ENCODE results near the gene MAPK14.

The MAPK14 gene

DNA sequence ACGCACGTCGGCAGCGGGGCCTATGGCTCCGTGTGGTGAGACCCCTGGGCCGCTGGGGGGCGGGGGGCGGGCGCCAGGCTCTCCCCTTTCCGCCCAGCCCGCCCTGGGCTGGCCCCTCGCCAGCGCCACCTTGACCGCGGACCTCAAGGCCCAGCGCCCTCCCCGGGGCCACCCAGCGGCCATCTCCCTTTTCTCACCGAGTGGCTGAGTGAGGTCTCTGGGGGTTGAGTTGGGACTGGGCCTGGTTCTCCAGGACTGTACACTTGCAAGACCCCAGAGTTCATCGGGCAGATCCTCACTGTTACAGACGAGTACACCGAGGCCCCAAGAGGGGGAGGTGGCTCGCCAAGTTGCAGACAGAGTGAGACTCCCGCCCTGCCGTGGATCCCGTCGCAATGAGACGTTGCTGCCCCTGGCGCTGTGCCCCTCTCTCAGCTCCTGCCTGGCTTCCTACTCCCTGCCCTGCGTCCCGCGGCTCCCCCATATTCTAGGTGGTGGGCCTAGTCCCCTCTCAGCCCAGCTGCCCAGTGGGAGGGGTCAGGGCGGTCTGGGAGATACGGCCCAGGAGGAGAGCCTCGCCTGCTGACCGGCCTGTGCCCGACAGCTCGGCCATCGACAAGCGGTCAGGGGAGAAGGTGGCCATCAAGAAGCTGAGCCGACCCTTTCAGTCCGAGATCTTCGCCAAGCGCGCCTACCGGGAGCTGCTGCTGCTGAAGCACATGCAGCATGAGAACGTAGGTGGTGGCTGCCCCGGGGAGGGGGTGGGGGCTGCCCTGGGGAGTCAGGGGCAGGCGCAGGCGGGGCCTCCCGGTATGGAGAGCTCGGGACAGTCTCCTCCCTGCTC, 103.3 kb downstream of the MAPK14 start:
- Mint-ChIP-seq H3K4me1 (peaks cover 45 to 55% of the 10 kb centered on the region in 2 donors), H3K4me3 (peak overlapping the region; percentile 86 to 88), H3K36me3 (peaks cover 22 to 32% of the 10 kb centered on the region in 2 donors), H3K27me3 (no peaks in the 10 kb centered on the region), H3K27ac (peak overlapping the region; percentile 94), H3K9me3 (no peaks in the 10 kb centered on the region)
- DNase-seq (peak; percentile 59), ATAC-seq (replicated peaks) (peak; percentile 64)

DNA sequence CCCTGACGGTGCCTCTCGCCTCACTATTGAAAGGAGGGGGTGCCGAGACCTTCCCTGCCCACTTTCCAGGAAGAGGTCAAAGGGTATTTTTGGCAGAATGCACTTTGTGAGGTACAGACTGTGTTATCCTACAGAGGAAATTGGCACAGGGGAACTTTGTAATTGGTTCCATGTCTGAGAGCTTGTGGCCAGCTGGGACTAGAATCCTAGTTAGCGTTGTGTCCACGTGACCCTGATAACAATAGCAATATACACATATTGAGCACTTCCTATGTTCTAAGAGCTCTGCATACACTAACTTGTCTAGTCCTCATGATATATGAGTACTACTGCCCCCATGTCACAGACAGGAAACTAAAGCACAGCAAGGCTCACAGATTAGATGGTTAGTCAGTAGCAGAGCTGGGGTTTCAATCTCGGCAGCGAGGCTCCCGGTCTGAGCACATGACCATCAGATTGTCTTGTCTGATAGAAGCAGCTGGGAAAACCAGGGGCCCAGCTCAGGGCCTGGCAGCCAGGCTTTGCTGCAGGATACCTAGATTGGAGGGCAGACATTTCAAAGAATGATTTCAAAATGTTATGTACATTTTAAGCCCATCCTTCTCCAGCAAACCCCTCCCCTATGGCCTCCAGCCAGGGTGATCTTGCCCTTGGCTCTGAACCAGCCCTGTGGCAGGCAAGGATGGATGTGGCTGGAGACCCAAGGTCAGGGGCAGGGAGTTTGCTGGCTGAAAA, 104.1 kb downstream of the MAPK14 start:
- Mint-ChIP-seq H3K4me1 (peaks cover 46 to 61% of the 10 kb centered on the region in 2 donors), H3K4me3 (peak overlapping the region; percentile 86 to 88), H3K9me3 (no peaks in the 10 kb centered on the region), H3K27ac (peak overlapping the region; percentile 94), H3K27me3 (no peaks in the 10 kb centered on the region), H3K36me3 (peaks cover 23 to 38% of the 10 kb centered on the region in 2 donors)
- ATAC-seq (replicated peaks) (peak; percentile 64), DNase-seq (no peak)

DNA sequence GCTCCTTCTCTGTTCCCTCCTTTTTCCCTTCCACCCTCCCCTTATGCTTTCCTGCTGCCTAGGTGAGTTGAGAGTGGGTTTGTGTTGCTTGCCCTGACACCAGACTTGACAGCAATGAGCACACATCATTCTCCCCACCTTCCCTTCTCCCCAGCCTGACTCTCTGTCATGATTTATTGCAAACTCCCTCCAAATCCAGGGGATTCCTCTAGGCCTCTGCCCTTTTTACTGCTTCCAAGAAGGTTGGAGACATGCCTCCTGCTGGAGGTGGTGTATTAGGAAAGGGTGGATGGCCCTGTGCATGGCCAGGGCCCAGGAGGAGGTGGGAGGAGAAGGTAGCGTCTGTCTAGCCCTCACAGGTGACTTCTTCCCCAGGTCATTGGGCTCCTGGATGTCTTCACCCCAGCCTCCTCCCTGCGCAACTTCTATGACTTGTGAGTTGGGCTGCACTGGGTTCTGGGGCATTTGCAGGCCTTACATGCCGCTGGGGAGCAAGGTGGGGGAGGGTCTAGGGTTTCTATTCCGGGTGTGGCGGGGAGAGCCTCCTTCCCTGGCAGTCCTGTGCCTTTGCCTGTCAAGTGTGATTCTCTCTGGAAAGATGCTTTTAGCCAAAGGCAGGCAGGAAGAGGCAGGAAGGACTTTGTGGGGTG, 104.8 kb downstream of the MAPK14 start:
- ATAC-seq (replicated peaks) (no peak), DNase-seq (no peak)
- Mint-ChIP-seq H3K27ac (peak overlapping the region; percentile 94), H3K4me1 (peaks cover 44 to 63% of the 10 kb centered on the region in 2 donors), H3K9me3 (no peaks in the 10 kb centered on the region), H3K4me3 (peak overlapping the region; percentile 86 to 88), H3K36me3 (peaks cover 28 to 45% of the 10 kb centered on the region in 2 donors), H3K27me3 (no peaks in the 10 kb centered on the region)

DNA sequence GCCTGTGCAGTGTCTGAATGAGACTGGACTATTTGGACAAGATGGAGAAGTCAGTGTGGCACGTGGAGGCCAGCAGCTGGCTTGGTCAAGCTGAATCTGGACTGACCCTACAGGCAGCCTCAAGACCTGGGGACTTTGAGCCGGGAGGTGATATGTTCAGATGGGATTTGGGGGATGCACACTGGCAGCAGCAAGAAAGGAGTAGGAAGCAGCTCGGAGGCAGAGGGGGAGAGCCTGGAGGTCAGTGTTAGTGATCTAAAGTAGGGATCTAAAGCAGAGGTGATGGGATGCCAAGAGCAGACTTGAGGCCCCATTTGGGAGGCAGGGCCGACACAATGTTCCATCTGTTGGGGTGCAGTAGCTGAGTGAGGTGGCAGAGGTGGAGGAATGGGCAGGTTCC, 105.5 kb downstream of the MAPK14 start:
- H3K4me3 Mint-ChIP-seq = no peak overlapping the region
- H3K4me1 Mint-ChIP-seq = peaks cover 44 to 64% of the 10 kb centered on the region in 2 donors
- peaks cover 29 to 49% of the 10 kb centered on the region in 2 donors for H3K36me3 Mint-ChIP-seq

DNA sequence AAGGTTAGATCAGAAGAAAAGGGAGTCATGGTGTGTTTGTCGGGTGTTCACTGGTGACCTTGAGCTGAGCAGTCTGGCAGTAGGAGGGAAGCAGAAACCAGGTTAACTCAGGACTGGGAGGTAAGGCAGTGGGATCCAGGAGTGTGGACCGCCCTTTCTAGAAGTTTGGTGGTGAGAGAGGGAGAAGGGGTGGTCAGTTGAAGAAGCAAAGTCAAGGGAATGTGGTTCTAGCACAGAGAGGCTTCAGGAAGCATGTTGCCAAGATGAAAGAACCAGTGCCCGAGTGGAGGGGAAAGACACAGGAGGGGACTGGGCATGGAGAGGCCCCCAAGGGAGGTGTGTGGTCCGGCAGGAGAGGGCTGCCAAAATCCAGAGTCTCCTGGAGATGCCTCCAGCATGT, 106.3 kb downstream of the MAPK14 start:
- DNase-seq (no peak), ATAC-seq (replicated peaks) (no peak)
- H3K4me3 Mint-ChIP-seq = no peak overlapping the region
- no peaks in the 10 kb centered on the region for H3K27me3 Mint-ChIP-seq
- peaks cover 41 to 61% of the 10 kb centered on the region in 2 donors for H3K4me1 Mint-ChIP-seq
- peaks cover 29 to 54% of the 10 kb centered on the region in 2 donors for H3K36me3 Mint-ChIP-seq
- peak overlapping the region; percentile 0 for H3K27ac Mint-ChIP-seq
- H3K9me3 Mint-ChIP-seq = no peaks in the 10 kb centered on the region

More for the DNA sequence above, 105.5 kb downstream of the MAPK14 start:
- Mint-ChIP-seq H3K27me3 (no peaks in the 10 kb centered on the region), H3K27ac (peak overlapping the region; percentile 38), H3K9me3 (no peaks in the 10 kb centered on the region)
- ATAC-seq (replicated peaks) (no peak), DNase-seq (no peak)

DNA sequence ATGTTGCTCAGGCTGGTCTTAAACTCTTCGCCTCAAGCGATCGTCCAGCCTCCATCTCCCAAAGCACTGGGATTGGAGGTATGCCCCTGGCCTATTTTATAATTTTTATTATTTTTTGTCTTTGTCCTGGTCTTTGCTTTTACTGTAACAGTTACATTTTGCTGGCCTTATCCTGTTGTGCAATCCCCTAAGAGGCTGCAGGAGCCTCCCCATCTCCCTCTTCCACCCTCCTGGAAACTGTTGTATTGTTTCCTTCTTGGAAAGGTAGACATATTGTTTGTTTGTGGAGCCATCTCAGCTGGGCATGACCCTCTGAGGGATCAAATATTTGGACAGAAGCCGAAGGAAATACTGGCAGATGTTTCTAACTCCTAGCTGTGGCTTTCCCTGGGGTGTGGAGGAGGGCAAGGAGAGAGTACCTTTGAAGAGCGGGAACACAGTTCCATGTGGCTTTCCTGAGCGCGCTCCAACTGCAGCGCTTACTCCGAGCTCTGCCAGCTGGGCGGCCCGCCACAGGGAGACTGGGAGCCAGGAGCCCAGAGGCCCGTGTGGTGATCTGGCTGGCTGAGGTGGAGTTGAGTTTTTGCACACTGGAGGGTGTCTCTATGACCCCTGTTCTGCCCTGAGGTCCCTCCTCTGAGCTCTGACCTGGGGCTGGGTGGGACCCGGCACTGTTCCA, 107.6 kb downstream of the MAPK14 start:
- Mint-ChIP-seq H3K9me3 (no peaks in the 10 kb centered on the region), H3K27ac (no peak overlapping the region), H3K27me3 (no peaks in the 10 kb centered on the region), H3K4me1 (peaks cover 44 to 58% of the 10 kb centered on the region in 2 donors), H3K36me3 (peaks cover 39 to 67% of the 10 kb centered on the region in 2 donors), H3K4me3 (no peak overlapping the region)
- DNase-seq = no peak
- no peak for ATAC-seq (replicated peaks)

DNA sequence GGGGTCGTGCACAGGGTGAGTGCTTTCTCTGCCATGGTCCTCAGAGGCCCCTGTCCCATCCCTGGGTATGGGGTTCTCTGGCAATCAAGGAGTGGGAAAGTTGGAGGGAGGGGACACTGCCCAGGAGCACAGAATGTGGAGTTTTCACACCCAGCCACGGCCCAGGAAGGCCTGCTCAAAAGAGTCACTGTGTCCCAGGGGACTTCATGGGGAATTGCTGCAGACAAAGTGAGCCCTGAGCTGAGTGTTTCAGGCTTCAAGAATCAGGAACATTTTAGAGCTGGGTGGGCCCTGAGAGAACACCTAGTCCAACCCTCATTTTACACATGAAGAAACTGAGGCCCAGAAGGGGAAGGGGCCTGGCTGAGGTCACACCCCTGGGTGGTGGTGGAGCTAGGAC, 108.4 kb downstream of the MAPK14 start:
- ATAC-seq (replicated peaks) = peak; percentile 27 to 49
- Mint-ChIP-seq H3K27ac (peak overlapping the region; percentile 75), H3K36me3 (peaks cover 39 to 71% of the 10 kb centered on the region in 2 donors)

DNA sequence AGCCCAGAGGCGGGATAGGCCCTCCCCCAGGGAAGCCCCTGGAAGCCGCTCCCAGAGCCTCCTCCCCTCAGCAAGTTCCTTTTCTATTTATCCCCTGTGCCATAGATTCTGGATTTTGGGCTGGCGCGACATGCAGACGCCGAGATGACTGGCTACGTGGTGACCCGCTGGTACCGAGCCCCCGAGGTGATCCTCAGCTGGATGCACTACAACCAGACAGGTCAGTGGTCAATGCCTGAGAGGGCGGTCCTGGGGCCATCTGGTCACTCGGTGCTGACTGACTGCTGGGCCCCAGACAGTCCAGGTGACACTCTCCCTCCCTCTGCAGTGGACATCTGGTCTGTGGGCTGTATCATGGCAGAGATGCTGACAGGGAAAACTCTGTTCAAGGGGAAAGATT, 108.9 kb downstream of the MAPK14 start:
- Mint-ChIP-seq H3K4me3 (no peak overlapping the region), H3K27ac (peak overlapping the region; percentile 76), H3K9me3 (no peaks in the 10 kb centered on the region), H3K4me1 (peaks cover 40 to 57% of the 10 kb centered on the region in 2 donors), H3K27me3 (no peaks in the 10 kb centered on the region), H3K36me3 (peaks cover 41 to 73% of the 10 kb centered on the region in 2 donors)
- DNase-seq (no peak), ATAC-seq (replicated peaks) (no peak)

More for the DNA sequence above, 108.4 kb downstream of the MAPK14 start:
- no peaks in the 10 kb centered on the region for H3K27me3 Mint-ChIP-seq
- H3K9me3 Mint-ChIP-seq = no peaks in the 10 kb centered on the region
- peak overlapping the region in 1 of 2 donors; percentile 44 for H3K4me3 Mint-ChIP-seq
- no peak for DNase-seq
- H3K4me1 Mint-ChIP-seq = peaks cover 41 to 58% of the 10 kb centered on the region in 2 donors

DNA sequence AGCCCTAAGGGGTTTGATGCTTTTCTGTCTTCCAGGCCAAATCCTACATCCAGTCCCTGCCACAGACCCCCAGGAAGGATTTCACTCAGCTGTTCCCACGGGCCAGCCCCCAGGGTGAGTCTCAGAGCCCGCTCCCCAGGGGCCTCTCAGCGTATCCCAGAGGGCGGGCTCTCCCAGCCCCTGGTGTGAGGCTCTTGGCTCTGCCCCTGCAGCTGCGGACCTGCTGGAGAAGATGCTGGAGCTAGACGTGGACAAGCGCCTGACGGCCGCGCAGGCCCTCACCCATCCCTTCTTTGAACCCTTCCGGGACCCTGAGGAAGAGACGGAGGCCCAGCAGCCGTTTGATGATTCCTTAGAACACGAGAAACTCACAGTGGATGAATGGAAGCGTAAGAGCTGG, 111.1 kb downstream of the MAPK14 start:
- no peak overlapping the region for H3K4me3 Mint-ChIP-seq
- H3K9me3 Mint-ChIP-seq = no peaks in the 10 kb centered on the region
- no peak overlapping the region for H3K27ac Mint-ChIP-seq
- peaks cover 43 to 69% of the 10 kb centered on the region in 2 donors for H3K36me3 Mint-ChIP-seq
- ATAC-seq (replicated peaks) = no peak
- peaks cover 35 to 47% of the 10 kb centered on the region in 2 donors for H3K4me1 Mint-ChIP-seq
- no peaks in the 10 kb centered on the region for H3K27me3 Mint-ChIP-seq
- no peak for DNase-seq

DNA sequence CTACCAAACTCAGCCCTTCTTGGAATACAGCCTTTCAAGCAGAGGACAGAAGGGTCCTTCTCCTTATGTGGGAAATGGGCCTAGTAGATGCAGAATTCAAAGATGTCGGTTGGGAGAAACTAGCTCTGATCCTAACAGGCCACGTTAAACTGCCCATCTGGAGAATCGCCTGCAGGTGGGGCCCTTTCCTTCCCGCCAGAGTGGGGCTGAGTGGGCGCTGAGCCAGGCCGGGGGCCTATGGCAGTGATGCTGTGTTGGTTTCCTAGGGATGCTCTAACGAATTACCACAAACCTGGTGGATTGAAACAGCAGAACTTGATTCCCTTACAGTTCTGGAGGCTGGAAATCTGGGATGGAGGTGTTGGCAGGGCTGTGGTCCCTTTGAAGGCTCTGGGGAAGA, 111.8 kb downstream of the MAPK14 start:
- no peak overlapping the region for H3K27ac Mint-ChIP-seq
- H3K36me3 Mint-ChIP-seq = peaks cover 39 to 67% of the 10 kb centered on the region in 2 donors
- no peaks in the 10 kb centered on the region for H3K9me3 Mint-ChIP-seq
- H3K4me3 Mint-ChIP-seq = no peak overlapping the region
- H3K27me3 Mint-ChIP-seq = no peaks in the 10 kb centered on the region
- ATAC-seq (replicated peaks) (no peak), DNase-seq (no peak)
- H3K4me1 Mint-ChIP-seq = peaks cover 31 to 47% of the 10 kb centered on the region in 2 donors

DNA sequence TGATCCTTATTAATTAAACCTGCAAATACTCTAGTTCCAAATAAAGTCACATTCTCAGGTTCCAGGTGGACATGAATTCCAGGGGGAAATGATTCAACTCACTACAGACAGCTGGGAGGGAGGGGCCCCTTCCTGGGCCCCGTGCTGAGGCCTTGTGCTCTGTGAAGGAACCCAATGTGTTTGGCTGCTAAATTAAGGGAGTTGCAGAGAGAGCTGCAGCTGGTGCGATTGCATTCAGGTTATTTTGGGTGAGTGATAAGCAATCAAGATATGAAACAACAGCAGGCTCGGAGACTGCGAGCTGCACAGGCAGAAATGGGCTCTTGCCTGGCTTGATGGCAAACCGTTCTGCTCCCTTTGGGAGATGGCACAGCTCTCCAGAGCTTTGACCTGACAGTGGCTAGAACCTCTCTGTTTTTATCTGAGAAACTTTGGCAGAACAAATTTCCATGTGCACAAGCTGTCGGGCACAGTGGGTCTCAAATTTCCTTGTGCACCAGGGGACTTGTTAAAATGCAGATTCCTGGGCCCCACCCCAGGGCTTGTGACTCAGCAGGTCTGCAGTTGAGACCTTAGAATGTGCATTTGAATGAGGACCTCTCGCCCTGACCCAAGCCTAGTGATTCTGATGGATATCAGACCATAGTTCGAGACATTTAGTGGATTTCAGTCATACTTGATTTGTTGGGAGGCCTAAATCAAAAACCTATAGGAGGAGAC, 112.5 kb downstream of the MAPK14 start:
- H3K9me3 Mint-ChIP-seq = no peaks in the 10 kb centered on the region
- ATAC-seq (replicated peaks) (no peak), DNase-seq (no peak)
- H3K36me3 Mint-ChIP-seq = peaks cover 35 to 61% of the 10 kb centered on the region in 2 donors
- H3K27me3 Mint-ChIP-seq = no peaks in the 10 kb centered on the region
- H3K4me1 Mint-ChIP-seq = peaks cover 28 to 40% of the 10 kb centered on the region in 2 donors
- no peak overlapping the region for H3K4me3 Mint-ChIP-seq
- H3K27ac Mint-ChIP-seq = peak overlapping the region; percentile 67

DNA sequence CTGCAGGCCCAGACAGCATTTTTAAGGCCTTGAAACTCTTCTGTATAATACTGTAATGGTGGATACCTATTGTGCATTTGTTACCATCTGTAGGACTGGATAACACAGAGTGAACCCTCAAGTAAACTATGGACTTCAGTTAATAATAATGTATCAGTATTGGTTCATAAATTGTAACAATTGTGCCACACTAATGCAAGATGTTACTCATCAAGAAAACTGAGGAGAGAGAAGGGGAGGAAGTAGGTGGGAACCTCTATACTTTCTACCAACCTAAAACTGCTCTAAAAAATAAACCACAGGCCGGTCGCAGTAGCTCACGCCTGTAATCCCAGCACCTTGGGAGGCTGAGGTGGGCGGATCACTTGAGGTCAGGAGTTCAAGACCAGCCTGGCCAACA, 113.5 kb downstream of the MAPK14 start:
- ATAC-seq (replicated peaks) = no peak
- H3K27ac Mint-ChIP-seq = no peak overlapping the region

DNA sequence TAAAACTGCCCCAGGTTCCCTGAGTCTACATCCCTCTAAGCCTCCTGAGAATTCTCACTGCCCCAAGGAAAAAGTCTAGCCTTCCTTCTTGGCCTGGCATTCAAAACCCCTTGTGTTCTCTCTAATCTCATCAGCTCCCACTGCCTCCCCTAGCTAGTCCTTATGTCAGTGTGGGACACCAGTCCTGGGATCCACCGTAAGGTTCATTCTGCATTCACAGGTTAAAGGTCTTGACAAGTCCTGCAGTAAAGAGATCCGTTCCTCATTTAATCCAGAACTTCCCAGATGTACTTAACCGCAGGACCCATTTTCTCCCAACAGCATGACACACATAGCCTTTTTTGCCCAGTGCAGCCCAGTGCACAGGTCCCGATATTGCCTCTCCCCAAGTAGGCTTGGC, 114.4 kb downstream of the MAPK14 start:
- Mint-ChIP-seq H3K27me3 (no peaks in the 10 kb centered on the region), H3K4me3 (no peak overlapping the region)

More for the DNA sequence above, 113.5 kb downstream of the MAPK14 start:
- H3K36me3 Mint-ChIP-seq = peaks cover 29 to 52% of the 10 kb centered on the region in 2 donors
- no peak for DNase-seq
- no peak overlapping the region for H3K4me3 Mint-ChIP-seq
- no peaks in the 10 kb centered on the region for H3K9me3 Mint-ChIP-seq
- H3K27me3 Mint-ChIP-seq = no peaks in the 10 kb centered on the region
- H3K4me1 Mint-ChIP-seq = peaks cover 21 to 31% of the 10 kb centered on the region in 2 donors

More for the DNA sequence above, 114.4 kb downstream of the MAPK14 start:
- DNase-seq (no peak), ATAC-seq (replicated peaks) (no peak)
- Mint-ChIP-seq H3K27ac (peak overlapping the region; percentile 70), H3K36me3 (peaks cover 28 to 49% of the 10 kb centered on the region in 2 donors), H3K4me1 (peaks cover 17 to 28% of the 10 kb centered on the region in 2 donors), H3K9me3 (peaks cover 0 to under 1% of the 10 kb centered on the region in 2 donors)
